Ishikawa (cell line): ENCODE measurements around the gene UBQLN2.

Experiments
- CEBPB ChIP-seq: IDR thresholded peaks from 2 replicates; pipeline ENCODE4 v1.6.1; 2012
- CREB1 ChIP-seq: IDR thresholded peaks from 2 replicates; pipeline ENCODE4 v1.6.1; 2012; ENCODE audit warnings: low read depth
- EGR1 ChIP-seq: IDR thresholded peaks from 2 replicates; pipeline ENCODE4 v1.6.1; 2012
- EP300 ChIP-seq: IDR thresholded peaks from 2 replicates; pipeline ENCODE4 v1.6.1; 2012; ENCODE audit warnings: borderline replicate concordance
- FOXM1 ChIP-seq: IDR thresholded peaks from 2 replicates; pipeline ENCODE4 v1.6.1; 2012; ENCODE audit warnings: low read depth, borderline replicate concordance
- NFIC ChIP-seq: IDR thresholded peaks from 2 replicates; pipeline ENCODE4 v1.6.1; 2012
- RAD21 ChIP-seq: IDR thresholded peaks from 2 replicates; pipeline ENCODE4 v1.6.1; 2012; ENCODE audit warnings: low read depth
- TAF1 ChIP-seq: IDR thresholded peaks from 2 replicates; pipeline ENCODE4 v1.6.1; 2012; ENCODE audit warnings: low read depth, mild to moderate bottlenecking
- TCF12 ChIP-seq: IDR thresholded peaks from 2 replicates; pipeline ENCODE4 v1.6.1; 2012; ENCODE audit warnings: low read depth
- TEAD4 ChIP-seq: IDR thresholded peaks from 2 replicates; pipeline ENCODE4 v1.6.1; 2012
- YY1 ChIP-seq: IDR thresholded peaks from 2 replicates; pipeline ENCODE4 v1.6.1; 2012; ENCODE audit warnings: low read depth
- ZBTB7A ChIP-seq: IDR thresholded peaks from 2 replicates; pipeline ENCODE4 v1.6.1; 2012; ENCODE audit warnings: low read depth
- TF ChIP-seq, protein P1 (sequence below): IDR thresholded peaks from 2 replicates; pipeline ENCODE4 v1.6.1; 2012
- TF ChIP-seq, protein P2 (sequence below): IDR thresholded peaks from 2 replicates; pipeline ENCODE4 v1.6.1; 2012
- TF ChIP-seq, protein P3 (sequence below): IDR thresholded peaks from 2 replicates; pipeline ENCODE4 v1.6.1; 2012; ENCODE audit warnings: low read depth, mild to moderate bottlenecking

UBQLN2 gene

DNA sequence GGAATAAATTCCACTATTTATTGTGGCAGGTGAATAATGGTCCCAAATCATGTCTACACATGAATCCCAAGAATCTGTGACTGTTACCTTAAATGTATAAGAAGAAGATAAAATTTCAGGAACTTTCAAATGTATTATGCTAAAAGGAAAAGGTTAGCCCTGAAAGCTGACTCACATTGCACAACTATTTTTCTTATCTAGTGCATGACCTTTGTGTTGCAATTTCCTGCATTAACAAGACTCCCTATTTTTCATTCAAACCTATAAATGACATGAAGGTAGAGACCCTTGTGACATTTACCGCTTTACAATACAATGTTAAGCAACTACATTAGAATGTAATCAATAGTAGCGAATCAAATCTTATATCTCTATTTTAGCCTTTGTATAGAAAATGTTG lies 36.7 kb downstream of the UBQLN2 start:
- TF ChIP-seq FOXM1 (no peak), ZBTB7A (no peak)
- TF ChIP-seq, protein P1, sequence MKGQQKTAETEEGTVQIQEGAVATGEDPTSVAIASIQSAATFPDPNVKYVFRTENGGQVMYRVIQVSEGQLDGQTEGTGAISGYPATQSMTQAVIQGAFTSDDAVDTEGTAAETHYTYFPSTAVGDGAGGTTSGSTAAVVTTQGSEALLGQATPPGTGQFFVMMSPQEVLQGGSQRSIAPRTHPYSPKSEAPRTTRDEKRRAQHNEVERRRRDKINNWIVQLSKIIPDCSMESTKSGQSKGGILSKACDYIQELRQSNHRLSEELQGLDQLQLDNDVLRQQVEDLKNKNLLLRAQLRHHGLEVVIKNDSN, result no peak

DNA sequence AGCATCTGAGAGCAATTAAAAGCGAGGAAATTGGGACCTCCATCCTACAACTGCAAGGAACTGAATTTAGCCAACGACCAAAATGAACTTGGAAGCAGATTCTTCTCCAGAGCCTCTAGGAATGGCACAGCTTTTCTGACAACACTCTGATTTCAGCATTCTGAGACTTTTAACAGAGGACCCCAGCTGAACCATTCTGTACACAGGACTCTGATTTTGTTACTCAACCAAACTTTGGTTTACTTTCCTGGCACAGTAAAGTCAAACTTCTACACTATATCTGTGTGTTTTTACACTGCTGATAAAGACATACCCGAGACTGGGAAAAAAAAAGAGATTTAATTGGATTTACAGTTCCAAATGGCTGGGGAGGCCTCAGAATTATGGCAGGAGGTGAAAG lies 37.6 kb downstream of the UBQLN2 start:
- TF ChIP-seq ZBTB7A (no peak), CEBPB (no peak), CREB1 (no peak), RAD21 (no peak), FOXM1 (no peak), TCF12 (no peak), TEAD4 (no peak), YY1 (no peak), NFIC (no peak), EP300 (no peak), TAF1 (no peak), EGR1 (no peak)
- TF ChIP-seq, protein P2, sequence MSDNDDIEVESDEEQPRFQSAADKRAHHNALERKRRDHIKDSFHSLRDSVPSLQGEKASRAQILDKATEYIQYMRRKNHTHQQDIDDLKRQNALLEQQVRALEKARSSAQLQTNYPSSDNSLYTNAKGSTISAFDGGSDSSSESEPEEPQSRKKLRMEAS, result no peak
- TF ChIP-seq, protein P1, result no peak
- TF ChIP-seq, protein P3, sequence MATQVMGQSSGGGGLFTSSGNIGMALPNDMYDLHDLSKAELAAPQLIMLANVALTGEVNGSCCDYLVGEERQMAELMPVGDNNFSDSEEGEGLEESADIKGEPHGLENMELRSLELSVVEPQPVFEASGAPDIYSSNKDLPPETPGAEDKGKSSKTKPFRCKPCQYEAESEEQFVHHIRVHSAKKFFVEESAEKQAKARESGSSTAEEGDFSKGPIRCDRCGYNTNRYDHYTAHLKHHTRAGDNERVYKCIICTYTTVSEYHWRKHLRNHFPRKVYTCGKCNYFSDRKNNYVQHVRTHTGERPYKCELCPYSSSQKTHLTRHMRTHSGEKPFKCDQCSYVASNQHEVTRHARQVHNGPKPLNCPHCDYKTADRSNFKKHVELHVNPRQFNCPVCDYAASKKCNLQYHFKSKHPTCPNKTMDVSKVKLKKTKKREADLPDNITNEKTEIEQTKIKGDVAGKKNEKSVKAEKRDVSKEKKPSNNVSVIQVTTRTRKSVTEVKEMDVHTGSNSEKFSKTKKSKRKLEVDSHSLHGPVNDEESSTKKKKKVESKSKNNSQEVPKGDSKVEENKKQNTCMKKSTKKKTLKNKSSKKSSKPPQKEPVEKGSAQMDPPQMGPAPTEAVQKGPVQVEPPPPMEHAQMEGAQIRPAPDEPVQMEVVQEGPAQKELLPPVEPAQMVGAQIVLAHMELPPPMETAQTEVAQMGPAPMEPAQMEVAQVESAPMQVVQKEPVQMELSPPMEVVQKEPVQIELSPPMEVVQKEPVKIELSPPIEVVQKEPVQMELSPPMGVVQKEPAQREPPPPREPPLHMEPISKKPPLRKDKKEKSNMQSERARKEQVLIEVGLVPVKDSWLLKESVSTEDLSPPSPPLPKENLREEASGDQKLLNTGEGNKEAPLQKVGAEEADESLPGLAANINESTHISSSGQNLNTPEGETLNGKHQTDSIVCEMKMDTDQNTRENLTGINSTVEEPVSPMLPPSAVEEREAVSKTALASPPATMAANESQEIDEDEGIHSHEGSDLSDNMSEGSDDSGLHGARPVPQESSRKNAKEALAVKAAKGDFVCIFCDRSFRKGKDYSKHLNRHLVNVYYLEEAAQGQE, result no peak

DNA sequence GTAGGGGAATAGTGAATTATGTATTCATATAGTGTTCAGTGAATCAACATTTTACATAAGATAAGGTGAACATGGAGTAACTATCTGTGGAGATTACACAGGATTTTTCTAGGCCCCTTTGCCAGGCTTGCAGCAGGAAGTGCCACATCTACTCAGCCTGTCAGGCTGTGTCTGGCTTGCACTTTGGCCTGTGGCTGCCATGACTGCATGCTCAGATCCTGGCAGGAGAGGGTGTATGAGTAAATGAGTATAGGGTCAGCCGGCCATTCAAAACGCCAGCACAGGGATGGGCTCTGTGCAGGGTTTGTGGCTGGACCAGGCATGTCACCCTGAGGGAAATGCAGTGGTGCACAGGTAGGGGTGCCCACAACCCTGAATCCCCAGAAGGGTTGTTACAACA lies 51.9 kb downstream of the UBQLN2 start:
- no peak for TF ChIP-seq TCF12
- TF ChIP-seq ZBTB7A, result no peak
- TF ChIP-seq, protein P3, result no peak
- no peak for TF ChIP-seq NFIC
- TF ChIP-seq, protein P1, result no peak
- no peak for TF ChIP-seq EP300
- no peak for TF ChIP-seq RAD21
- TF ChIP-seq TAF1, result no peak
- TF ChIP-seq, protein P2, result no peak
- TF ChIP-seq YY1, result no peak
- no peak for TF ChIP-seq CREB1
- TF ChIP-seq CEBPB, result no peak
- no peak for TF ChIP-seq EGR1
- no peak for TF ChIP-seq FOXM1
- no peak for TF ChIP-seq TEAD4
